ENCODE measurements around the gene AMZ1.

Gene AMZ1

GRCh38 chr7:2651847-2652735 lies 35.9 kb upstream of the AMZ1 start:
- no peak overlapping the region for H3K27ac ChIP-seq (ENCODE audit: low read depth, low read length, severe bottlenecking)
- no peak overlapping the region for H3K4me3 ChIP-seq (ENCODE audit: extremely low read depth, insufficient read depth, low read length, poor library complexity, severe bottlenecking)
- H3K4me1 ChIP-seq (ENCODE audit: control insufficient read depth, insufficient read depth, low read length, poor library complexity, severe bottlenecking), result peaks cover 2% of the 10 kb centered on the region
- peaks cover 91% of the 10 kb centered on the region for H3K36me3 ChIP-seq (ENCODE audit: control insufficient read depth, insufficient read depth, low read length)
- H3K9me3 ChIP-seq (ENCODE audit: control insufficient read depth, low read length), result no peaks in the 10 kb centered on the region
- 92% methylated on average over 24 to 26 of the region's 28 CpGs for WGBS, 2 experiments (ENCODE audit: insufficient coverage in 2 of 2)

GRCh38 chr7:2652736-2653060 lies 35.3 kb upstream of the AMZ1 start:
- 96 to 98% methylated on average over 9 to 10 of the region's 12 CpGs for WGBS, 2 experiments (ENCODE audit: insufficient coverage in 2 of 2)

GRCh38 chr7:2654059-2654458 lies 33.9 kb upstream of the AMZ1 start:
- Histone ChIP-seq H3K36me3 (ENCODE audit: control insufficient read depth, insufficient read depth, low read length) (peaks cover 92% of the 10 kb centered on the region), H3K27ac (ENCODE audit: low read depth, low read length, severe bottlenecking) (no peak overlapping the region), H3K4me3 (ENCODE audit: extremely low read depth, insufficient read depth, low read length, poor library complexity, severe bottlenecking) (no peak overlapping the region), H3K9me3 (ENCODE audit: control insufficient read depth, low read length) (no peaks in the 10 kb centered on the region), H3K4me1 (ENCODE audit: control insufficient read depth, insufficient read depth, low read length, poor library complexity, severe bottlenecking) (peaks cover 2% of the 10 kb centered on the region)
- 88 to 98% methylated on average over 4 to 5 of the region's 5 CpGs for WGBS, 2 experiments (ENCODE audit: insufficient coverage in 2 of 2)

More at GRCh38 chr7:2652736-2653060, 35.3 kb upstream of the AMZ1 start:
- Histone ChIP-seq H3K4me1 (ENCODE audit: control insufficient read depth, insufficient read depth, low read length, poor library complexity, severe bottlenecking) (peaks cover 2% of the 10 kb centered on the region), H3K4me3 (ENCODE audit: extremely low read depth, insufficient read depth, low read length, poor library complexity, severe bottlenecking) (no peak overlapping the region), H3K36me3 (ENCODE audit: control insufficient read depth, insufficient read depth, low read length) (peaks cover 91% of the 10 kb centered on the region), H3K9me3 (ENCODE audit: control insufficient read depth, low read length) (no peaks in the 10 kb centered on the region), H3K27ac (ENCODE audit: low read depth, low read length, severe bottlenecking) (no peak overlapping the region)

GRCh38 chr7:2655870-2656614 lies 32.0 kb upstream of the AMZ1 start:
- Histone ChIP-seq H3K27ac (ENCODE audit: low read depth, low read length, severe bottlenecking) (no peak overlapping the region), H3K4me3 (ENCODE audit: extremely low read depth, insufficient read depth, low read length, poor library complexity, severe bottlenecking) (no peak overlapping the region), H3K4me1 (ENCODE audit: control insufficient read depth, insufficient read depth, low read length, poor library complexity, severe bottlenecking) (no peaks in the 10 kb centered on the region), H3K36me3 (ENCODE audit: control insufficient read depth, insufficient read depth, low read length) (peaks cover 90% of the 10 kb centered on the region), H3K9me3 (ENCODE audit: control insufficient read depth, low read length) (no peaks in the 10 kb centered on the region)
- 97 to 98% methylated on average over 27 to 29 of the region's 29 CpGs for WGBS, 2 experiments (ENCODE audit: insufficient coverage in 2 of 2)

GRCh38 chr7:2657208-2657607 lies 30.8 kb upstream of the AMZ1 start:
- Histone ChIP-seq H3K27ac (ENCODE audit: low read depth, low read length, severe bottlenecking) (no peak overlapping the region), H3K4me3 (ENCODE audit: extremely low read depth, insufficient read depth, low read length, poor library complexity, severe bottlenecking) (no peak overlapping the region), H3K9me3 (ENCODE audit: control insufficient read depth, low read length) (no peaks in the 10 kb centered on the region), H3K4me1 (ENCODE audit: control insufficient read depth, insufficient read depth, low read length, poor library complexity, severe bottlenecking) (no peaks in the 10 kb centered on the region), H3K36me3 (ENCODE audit: control insufficient read depth, insufficient read depth, low read length) (peaks cover 85% of the 10 kb centered on the region)
- 80 to 88% methylated on average over 1 of the region's 2 CpGs for WGBS, 2 experiments (ENCODE audit: insufficient coverage in 2 of 2)

GRCh38 chr7:2657920-2658671 lies 29.9 kb upstream of the AMZ1 start:
- Histone ChIP-seq H3K27ac (ENCODE audit: low read depth, low read length, severe bottlenecking) (no peak overlapping the region), H3K9me3 (ENCODE audit: control insufficient read depth, low read length) (no peaks in the 10 kb centered on the region), H3K4me3 (ENCODE audit: extremely low read depth, insufficient read depth, low read length, poor library complexity, severe bottlenecking) (no peak overlapping the region), H3K36me3 (ENCODE audit: control insufficient read depth, insufficient read depth, low read length) (peaks cover 83% of the 10 kb centered on the region), H3K4me1 (ENCODE audit: control insufficient read depth, insufficient read depth, low read length, poor library complexity, severe bottlenecking) (no peaks in the 10 kb centered on the region)
- 96 to 97% methylated on average over 33 of the region's 33 CpGs for WGBS, 2 experiments (ENCODE audit: insufficient coverage in 2 of 2)

GRCh38 chr7:2658941-2659340 lies 29.1 kb upstream of the AMZ1 start:
- H3K4me1 ChIP-seq (ENCODE audit: control insufficient read depth, insufficient read depth, low read length, poor library complexity, severe bottlenecking), result no peaks in the 10 kb centered on the region
- peaks cover 87% of the 10 kb centered on the region for H3K36me3 ChIP-seq (ENCODE audit: control insufficient read depth, insufficient read depth, low read length)
- H3K4me3 ChIP-seq (ENCODE audit: extremely low read depth, insufficient read depth, low read length, poor library complexity, severe bottlenecking), result no peak overlapping the region
- WGBS, 2 experiments (ENCODE audit: insufficient coverage in 2 of 2), result 97 to 100% methylated on average over 10 to 14 of the region's 15 CpGs
- no peak overlapping the region for H3K27ac ChIP-seq (ENCODE audit: low read depth, low read length, severe bottlenecking)
- H3K9me3 ChIP-seq (ENCODE audit: control insufficient read depth, low read length), result no peaks in the 10 kb centered on the region

- peaks cover 80% of the 10 kb centered on the region for H3K36me3 ChIP-seq (ENCODE audit: control insufficient read depth, insufficient read depth, low read length)
- H3K4me3 ChIP-seq (ENCODE audit: extremely low read depth, insufficient read depth, low read length, poor library complexity, severe bottlenecking), result no peak overlapping the region
- H3K4me1 ChIP-seq (ENCODE audit: control insufficient read depth, insufficient read depth, low read length, poor library complexity, severe bottlenecking), result no peaks in the 10 kb centered on the region
- H3K9me3 ChIP-seq (ENCODE audit: control insufficient read depth, low read length), result no peaks in the 10 kb centered on the region
- 93 to 96% methylated on average over 31 to 35 of the region's 36 CpGs for WGBS, 2 experiments (ENCODE audit: insufficient coverage in 2 of 2)
- no peak overlapping the region for H3K27ac ChIP-seq (ENCODE audit: low read depth, low read length, severe bottlenecking)
Measured at GRCh38 chr7:2659556-2660358, 28.2 kb upstream of the AMZ1 start.

GRCh38 chr7:2660359-2661095 lies 27.5 kb upstream of the AMZ1 start:
- Histone ChIP-seq H3K9me3 (ENCODE audit: control insufficient read depth, low read length) (no peaks in the 10 kb centered on the region), H3K4me1 (ENCODE audit: control insufficient read depth, insufficient read depth, low read length, poor library complexity, severe bottlenecking) (no peaks in the 10 kb centered on the region), H3K4me3 (ENCODE audit: extremely low read depth, insufficient read depth, low read length, poor library complexity, severe bottlenecking) (no peak overlapping the region), H3K27ac (ENCODE audit: low read depth, low read length, severe bottlenecking) (no peak overlapping the region), H3K36me3 (ENCODE audit: control insufficient read depth, insufficient read depth, low read length) (peaks cover 73% of the 10 kb centered on the region)
- WGBS, 2 experiments (ENCODE audit: insufficient coverage in 2 of 2), result 92 to 95% methylated on average over 22 to 29 of the region's 36 CpGs

Measured in mesodermal cell (in vitro differentiated cells).